GM13977 (cell line): ENCODE measurements around the gene PPT1.

Source experiments
- DNase-seq: peaks from one replicate; pipeline ENCODE4 v3.0.0; 2012; ENCODE audit warnings: low spot score
- CTCF ChIP-seq: IDR thresholded peaks from 2 replicates; pipeline ENCODE4 v1.5.1; 2012; ENCODE audit warnings: mild to moderate bottlenecking, control low read depth; ENCODE audit not compliant: insufficient read depth; ENCODE audit errors: extremely low read depth, missing control alignments
- in situ Hi-C: fragments of 300-500 bp; cut with MboI; formaldehyde crosslinking; loops from one replicate; pipeline ENCODE4 v1.12.0; 2022; ENCODE audit warnings: low sequenced_read_pairs, low pct_unique_long_range_greater_than_20kb, mixed read lengths, inconsistent platforms; ENCODE audit not compliant: unreplicated experiment

PPT1 gene

DNA sequence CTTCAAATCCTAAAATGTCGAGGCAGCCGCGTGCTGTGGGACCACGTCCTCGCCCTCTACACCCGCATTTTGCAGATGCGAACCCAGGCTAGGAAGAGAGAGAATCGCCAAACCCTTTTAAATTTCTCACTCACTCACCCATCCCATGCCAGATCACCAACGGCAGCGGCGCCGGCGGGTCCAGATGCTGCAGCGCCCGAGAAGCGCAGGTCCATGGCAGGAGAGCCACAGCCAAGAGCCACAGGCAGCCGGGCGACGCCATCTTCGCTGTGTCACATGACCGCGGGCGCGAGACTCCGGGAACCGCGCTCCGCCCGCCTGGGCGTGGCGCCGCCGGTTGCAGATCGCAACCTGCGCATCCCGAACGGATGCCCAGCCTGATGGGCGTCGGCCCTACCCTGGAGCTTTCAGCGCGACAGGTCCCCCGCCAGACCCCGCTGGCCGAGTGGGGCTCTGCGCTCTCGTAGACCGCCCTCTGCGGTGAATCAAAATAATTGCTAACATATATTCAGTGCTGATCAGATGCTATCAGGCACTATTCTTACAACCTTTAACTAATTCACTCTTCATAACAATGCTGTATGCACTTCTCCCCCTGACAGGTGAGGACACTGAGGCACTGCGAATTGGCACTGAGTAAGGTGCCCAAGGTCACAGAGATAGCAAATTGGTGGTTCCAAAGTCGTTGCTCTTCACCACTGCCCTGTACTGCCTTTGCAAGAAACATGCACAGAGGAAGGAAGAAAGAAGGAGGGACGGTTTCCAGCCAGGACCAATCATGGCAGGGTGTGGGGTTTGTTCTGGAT is at the start of gene PPT1:
PPT1 (minus strand) TSS at position 276 of the 806 bp plus-strand sequence; CDS start at position 262, 14 bp downstream.
- peak; percentile 19 for TF ChIP-seq CTCF
- peak; percentile 83 for DNase-seq
- in situ Hi-C loops: no loop called here

- peak; percentile 73 for TF ChIP-seq CTCF
- in situ Hi-C loops: loop anchor here (5.0 to 10.0 kb wide), 2 partner anchors 193 to 261 kb away; no protein-coding TSS in a partner anchor
- peak; percentile 58 for DNase-seq
These were observed 47.0 kb upstream of the PPT1 start for GRCh38 chr1:40143891-40144575.

- in situ Hi-C loops: loop anchor here (5.0 to 10.0 kb wide), 2 partner anchors 195 to 263 kb away; no protein-coding TSS in a partner anchor
- no peak for DNase-seq
- no peak for TF ChIP-seq CTCF
These were observed 45.0 kb upstream of the PPT1 start for GRCh38 chr1:40141878-40142535.

GRCh38 chr1:40140211-40140973 is 43.3 kb upstream of the PPT1 start:
- no peak for TF ChIP-seq CTCF
- no peak for DNase-seq
- in situ Hi-C loops: loop anchor here (5.0 to 10.0 kb wide), 2 partner anchors 197 to 264 kb away; no protein-coding TSS in a partner anchor

DNA sequence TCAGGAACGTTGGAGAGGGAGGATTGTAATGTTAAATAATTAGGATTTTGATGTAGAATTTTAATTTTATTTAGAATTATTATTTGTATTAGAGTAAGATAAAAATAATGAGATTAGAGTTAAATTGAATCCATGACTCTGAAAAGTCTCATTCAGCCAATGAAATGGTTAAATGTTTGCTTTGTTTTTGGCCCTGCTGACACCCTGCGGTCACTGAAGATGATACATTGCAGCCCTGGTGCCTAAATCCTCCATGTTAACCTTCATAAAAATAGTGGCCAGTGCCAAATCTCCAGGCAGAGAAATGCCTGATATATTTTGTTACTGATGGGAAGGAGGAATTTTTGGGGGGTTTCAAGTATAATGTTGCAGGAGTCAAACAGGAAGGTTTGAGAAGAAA is 36.8 kb upstream of the PPT1 start:
- TF ChIP-seq CTCF: no peak
- in situ Hi-C loops: no loop called here
- no peak for DNase-seq

DNA sequence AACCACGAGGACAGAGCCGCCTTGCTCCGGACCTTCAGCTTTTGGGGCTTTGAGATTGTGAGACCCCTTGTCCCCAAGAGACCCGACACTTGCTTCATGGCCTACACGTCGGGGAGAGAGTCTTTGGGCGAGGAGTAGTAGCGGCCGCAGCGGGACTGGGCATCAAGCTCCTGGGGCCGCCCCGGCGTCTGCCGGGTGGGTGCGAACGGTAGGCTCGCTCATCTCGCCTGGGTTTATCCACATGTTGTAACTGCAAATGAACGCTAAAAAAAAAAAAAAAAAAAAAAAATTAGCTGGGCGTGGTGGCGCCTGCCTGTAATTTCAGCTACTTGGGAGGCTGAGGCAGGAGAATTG is 36.2 kb upstream of the PPT1 start:
- no peak for TF ChIP-seq CTCF
- no peak for DNase-seq
- in situ Hi-C loops: no loop called here
